NCI-H187 treated with DMSO at 0.1 percent for 48 hours (cell line): ENCODE data around the gene POU2F3.

Experiments used
- DNase-seq: peaks from one replicate; lab custom pipeline; 2025; lab: John Stamatoyannopoulos, UW

POU2F3 gene

DNA sequence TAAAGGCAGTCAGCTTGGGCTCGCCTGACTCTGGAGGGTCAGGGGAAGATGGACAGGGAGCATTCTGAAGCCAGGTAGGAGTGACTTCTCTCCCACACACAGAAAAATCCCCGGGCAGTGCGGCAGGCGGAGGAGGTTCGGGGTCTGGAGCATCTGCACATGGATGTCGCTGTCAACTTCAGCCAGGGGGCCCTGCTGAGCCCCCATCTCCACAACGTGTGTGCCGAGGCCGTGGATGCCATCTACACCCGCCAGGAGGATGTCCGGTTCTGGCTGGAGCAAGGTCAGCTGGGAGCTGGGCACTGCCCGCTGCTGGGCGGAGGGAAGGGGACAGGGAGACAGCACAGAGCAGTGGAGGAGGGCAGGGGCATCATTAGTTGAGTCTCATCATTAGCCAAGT, 13.2 kb upstream of the POU2F3 start:
- DNase-seq: no peak

GRCh38 chr11:120227228-120227852, 12.6 kb upstream of the POU2F3 start:
- DNase-seq: no peak

DNA sequence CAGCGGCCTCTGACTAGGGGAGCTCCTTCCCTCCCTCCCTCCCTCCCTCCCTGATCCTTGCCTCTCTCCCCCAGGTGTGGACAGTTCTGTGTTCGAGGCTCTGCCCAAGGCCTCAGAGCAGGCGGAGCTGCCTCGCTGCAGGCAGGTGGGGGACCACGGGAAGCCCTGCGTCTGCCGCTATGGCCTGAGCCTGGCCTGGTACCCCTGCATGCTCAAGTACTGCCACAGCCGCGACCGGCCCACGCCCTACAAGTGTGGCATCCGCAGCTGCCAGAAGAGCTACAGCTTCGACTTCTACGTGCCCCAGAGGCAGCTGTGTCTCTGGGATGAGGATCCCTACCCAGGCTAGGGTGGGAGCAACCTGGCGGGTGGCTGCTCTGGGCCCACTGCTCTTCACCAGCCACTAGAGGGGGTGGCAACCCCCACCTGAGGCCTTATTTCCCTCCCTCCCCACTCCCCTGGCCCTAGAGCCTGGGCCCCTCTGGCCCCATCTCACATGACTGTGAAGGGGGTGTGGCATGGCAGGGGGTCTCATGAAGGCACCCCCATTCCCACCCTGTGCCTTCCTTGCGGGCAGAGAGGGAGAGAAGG, 11.1 kb upstream of the POU2F3 start:
- no peak for DNase-seq

- DNase-seq: no peak
Measured at GRCh38 chr11:120229451-120230424, 10.2 kb upstream of the POU2F3 start.

- DNase-seq: no peak
Measured at GRCh38 chr11:120230433-120231071, 9.4 kb upstream of the POU2F3 start.

DNA sequence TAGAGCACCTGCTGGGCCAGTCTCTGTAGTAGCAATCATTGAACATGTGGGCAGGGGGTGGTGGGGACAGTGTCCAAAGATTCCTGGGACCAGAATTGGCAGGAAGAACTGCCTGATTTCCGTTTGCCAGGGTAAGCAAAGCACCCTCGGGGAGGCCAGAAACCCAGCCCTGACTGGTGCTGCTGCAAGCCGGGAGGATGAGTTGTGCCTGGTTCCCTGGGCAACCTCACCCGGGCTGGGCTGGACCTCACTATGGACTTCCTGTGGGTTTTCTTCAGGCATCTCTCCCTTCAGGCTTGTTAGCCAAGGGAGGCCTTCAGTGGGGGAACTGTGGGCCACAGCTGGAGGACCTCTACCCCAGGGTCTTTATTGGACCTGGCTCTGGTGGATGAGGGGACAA, 8.0 kb upstream of the POU2F3 start:
- no peak for DNase-seq

DNA sequence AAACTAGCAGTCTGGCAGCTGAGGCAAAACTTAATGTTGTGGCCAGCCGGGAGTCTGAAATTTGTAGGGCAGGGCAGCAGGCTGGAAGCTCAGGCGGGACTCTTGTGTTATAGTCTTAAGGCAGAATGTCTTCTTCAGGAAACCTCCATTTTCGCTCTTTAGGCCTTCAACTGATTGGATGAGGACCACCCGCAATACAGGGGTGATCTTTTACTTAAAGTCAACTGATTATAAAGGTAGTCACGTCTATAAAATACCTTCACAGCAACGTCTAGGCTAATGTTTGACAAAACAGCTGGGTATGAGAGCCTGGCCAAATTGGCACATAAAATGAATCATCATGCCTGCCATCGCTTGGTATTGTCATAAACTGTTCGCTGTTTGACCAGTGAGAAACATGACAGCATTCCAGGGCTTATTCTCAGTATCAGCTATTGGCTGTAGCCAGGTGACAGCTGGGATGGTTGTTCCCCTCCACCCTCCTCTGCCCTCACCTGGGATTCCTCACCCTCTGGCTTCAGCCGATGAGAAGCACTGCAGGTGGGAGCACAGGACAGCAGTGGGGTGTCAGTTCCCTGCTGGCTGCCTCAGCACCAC, 6.6 kb upstream of the POU2F3 start:
- no peak for DNase-seq

- DNase-seq: peak; percentile 14
Measured at GRCh38 chr11:120235024-120235628, 4.8 kb upstream of the POU2F3 start.

DNA sequence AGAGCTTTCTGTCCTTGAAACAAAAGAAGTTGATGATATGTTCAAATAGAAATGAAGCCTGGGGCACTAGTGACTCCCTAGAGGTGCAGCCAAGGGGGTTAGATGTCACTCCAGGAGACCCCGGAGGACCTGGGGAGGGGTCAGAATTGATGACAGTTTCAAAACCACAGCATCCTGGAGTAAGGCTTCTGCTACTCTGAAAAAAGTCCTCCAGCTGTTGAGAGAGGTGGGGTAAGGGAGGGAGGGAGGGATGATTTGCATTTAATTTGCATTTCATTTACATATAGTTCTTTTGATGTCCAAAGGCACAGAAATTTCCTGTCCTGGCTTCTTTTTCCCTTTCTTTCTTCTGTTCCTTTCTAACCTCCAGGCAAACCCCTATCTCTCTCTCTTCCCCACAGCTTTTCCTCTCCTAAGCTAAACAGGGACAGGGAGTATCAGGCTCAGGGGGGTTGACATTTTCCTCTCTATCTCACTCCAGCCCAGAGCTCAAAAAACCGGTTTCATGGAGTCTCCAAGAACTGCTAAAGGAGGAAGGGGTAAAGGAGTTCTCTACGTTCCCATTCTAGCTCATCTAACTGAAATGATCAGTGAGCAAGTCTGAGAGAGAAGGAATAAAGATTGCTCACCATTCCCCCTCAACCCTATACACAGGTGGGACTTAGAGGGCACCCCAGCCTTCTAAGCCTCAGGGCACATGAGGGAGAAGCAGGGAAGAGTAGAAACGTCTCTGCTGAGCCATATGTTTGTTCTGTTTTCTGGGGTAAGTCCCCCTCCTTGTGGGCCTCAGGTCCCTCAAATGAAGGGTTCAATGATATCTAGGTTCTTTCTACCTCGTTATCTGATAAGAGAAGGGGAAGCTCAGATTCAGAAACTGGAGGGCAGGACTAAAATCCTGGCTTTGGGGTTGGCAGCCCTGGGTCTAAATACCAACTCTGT, 3.5 kb upstream of the POU2F3 start:
- no peak for DNase-seq

DNA sequence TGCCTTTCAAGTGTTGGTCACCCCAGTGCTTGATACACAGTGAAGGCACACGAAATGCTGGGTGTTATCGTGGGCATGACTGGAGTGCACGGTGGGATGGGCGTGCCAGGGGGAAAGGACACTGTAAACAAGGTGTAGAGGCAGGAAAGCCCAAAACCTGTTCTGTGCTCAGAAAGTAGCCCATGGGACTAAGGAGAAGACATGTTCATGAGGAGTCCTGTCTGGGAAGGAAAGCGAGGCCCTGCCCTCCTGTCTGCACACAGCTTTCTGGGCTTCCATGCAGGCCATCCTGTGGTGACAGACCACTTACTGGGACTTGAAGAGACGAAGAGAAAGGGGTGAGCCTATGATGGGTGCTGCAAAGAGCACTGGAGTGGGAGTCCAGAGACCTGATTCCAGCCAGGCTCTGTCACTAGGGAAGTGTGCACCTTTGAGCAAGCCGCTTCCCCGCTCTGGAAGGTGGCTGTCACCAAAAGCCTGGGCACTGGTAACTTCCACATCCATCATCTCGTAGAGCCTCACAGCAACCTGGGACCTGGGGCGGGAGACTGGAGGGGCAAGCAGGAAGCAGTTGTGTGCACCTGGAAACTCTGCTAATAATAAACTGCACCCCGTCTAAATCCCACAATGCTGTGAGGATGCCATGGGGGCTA, 846 bp upstream of the POU2F3 start:
- no peak for DNase-seq

DNA sequence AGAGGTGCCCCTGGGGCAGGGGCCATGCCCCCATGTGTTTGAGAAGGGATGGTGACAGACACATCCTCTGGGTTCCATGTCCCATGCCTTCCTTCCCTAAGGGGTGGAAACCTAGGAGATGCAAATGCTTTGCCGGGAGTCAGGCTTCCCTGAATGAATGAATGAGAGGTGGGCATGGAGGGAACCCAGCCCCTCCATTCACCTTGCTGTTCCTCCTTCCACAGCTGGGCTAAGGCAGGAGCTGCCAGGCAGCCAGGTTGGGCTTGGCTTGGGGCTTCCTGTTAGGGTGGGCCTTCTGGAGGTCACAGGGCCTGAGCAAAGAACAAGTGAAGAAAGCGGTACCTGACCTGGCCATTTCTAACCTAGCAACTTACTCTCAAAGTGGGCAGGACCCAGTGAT, 926 bp downstream of the POU2F3 start:
- DNase-seq: no peak

- no peak for DNase-seq
Measured at GRCh38 chr11:120241277-120241676, 1.3 kb downstream of the POU2F3 start.

DNA sequence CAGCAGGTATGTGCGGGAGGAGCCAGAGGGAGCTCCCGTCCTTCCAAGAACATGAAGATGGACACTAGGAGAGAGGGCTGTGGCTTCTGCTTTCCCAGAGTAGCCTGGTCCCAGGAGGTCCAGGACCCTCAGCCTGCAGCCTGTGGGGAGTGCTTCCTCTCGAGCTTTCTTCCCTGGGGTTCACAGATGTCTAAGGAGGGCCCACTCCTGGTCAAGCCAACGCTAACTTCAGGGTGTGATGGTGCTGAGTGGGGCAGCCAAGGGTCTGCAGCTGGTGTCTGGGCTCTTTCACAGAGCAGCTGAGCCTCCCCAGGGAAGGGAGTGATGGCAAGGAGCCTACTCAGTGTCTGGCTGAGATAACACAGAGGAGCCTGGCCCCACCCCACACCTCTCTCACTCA, 3.3 kb downstream of the POU2F3 start:
- DNase-seq: no peak

GRCh38 chr11:120244476-120245365, 4.8 kb downstream of the POU2F3 start:
- no peak for DNase-seq

DNA sequence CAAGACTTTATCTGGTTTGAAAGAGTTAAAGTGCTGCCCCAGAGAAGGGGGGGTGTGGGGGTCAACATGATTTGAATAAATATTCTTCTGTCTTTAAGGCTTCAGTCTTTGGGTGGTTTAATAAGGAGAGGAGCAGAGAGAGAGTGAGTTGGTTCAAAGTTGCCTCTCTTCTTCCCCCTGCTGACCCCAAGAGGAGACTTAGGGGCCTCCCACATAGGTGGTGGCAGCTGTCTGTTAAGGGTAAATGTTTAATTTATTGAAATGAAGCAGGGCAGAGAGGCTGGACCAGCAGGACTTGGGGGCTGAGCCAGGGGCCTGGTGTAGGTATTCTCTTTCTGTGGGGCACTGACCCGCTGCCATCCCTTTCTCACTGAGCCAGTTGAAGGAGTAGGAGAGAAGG, 5.5 kb downstream of the POU2F3 start:
- no peak for DNase-seq

DNA sequence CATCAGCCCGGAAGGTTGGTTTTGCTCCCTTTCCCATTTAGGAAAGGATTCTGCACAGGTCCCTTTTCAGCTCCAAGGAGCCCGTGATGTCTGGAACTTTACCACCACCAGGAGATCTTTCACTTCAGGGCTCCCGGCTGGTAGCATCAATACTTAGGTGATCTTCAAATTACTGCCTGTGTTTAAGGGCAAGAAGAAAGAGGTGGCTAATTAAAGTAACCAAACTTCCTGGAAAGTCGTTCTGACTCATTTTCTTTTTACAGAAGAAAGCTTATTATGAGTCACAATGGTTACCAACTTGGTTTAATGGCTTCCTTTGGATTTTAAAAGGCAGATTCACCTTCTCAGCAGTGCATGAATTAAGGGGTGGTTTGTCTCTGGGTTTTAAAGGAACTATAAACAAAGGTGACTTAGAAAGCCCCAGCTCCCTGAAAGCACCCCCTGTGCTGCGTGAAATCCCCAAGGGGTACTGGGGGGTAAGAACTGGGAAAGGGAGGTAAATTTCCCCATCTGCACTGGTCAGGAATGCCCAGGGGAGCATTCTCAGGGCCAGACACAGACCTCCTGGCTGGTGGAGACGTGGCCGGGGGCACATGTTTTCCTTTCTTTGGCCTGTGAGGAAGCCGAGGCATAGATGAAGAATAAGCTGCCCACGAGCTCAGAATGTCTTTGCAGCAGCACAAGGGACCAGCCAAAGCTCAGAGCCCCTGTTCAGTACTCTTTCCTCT, 8.8 kb downstream of the POU2F3 start:
- no peak for DNase-seq

- DNase-seq: no peak
Measured at GRCh38 chr11:120249279-120250262, 9.6 kb downstream of the POU2F3 start.
